Fibroblast of villous mesenchyme (primary cell): ENCODE data around the gene OR4C46. TPM values are rescaled to one million over a fixed set of nuclear protein-coding genes. Genes with fewer than 3 reads are reported as not detected.
"Not testable (repeated sequence)": the region's sequence is repeated elsewhere in the genome, so short reads cannot be mapped to it uniquely, and the experiment has no call there.

Source experiments
- DNase-seq: peaks from one replicate; pipeline ENCODE4 v3.0.0-alpha.2; 2010; ENCODE audit warnings: low read depth
- H3K4me3 ChIP-seq: 2 replicates; pipeline ENCODE4 v1.5.1; 2011; ENCODE audit warnings: low read depth, mild to moderate bottlenecking, low read length
- CTCF ChIP-seq: IDR thresholded peaks from 2 replicates; pipeline ENCODE4 v1.5.1; 2012; ENCODE audit warnings: low read depth, mild to moderate bottlenecking, low read length; ENCODE audit not compliant: insufficient read depth
- total RNA-seq: library from RNA; depleted of rRNA; stranded (reverse); fragments of >200 nt; gene quantifications from 2 replicates; pipeline ENCODE4 v1.2.3, GENCODE V29; 2012

OR4C46 gene
- total RNA-seq = not detected in 2 replicates

- no peak for TF ChIP-seq CTCF
- H3K4me3 ChIP-seq = no peak within 1 kb of the TSS
- DNase-seq = no peak
Observed at GRCh38 chr11:54603898-54604297, at the start of gene OR4C46. Gene OR4C46 (minus strand): TSS chr11:54603998. CDS start chr11:54603998, 0 bp downstream.

- H3K4me3 ChIP-seq, DNase-seq: not testable (repeated sequence)
Observed at GRCh38 chr11:54645606-54646005, 41.8 kb upstream of the OR4C46 start.

GRCh38 chr11:54561439-54561838 lies 42.4 kb downstream of the OR4C46 start:
- not testable (repeated sequence) for DNase-seq, H3K4me3 ChIP-seq

- no peak overlapping the region for H3K4me3 ChIP-seq
- DNase-seq = no peak
Observed at GRCh38 chr11:54558919-54559318, 44.9 kb downstream of the OR4C46 start.

GRCh38 chr11:54558407-54558806 lies 45.4 kb downstream of the OR4C46 start:
- no peak for TF ChIP-seq CTCF
- H3K4me3 ChIP-seq = no peak overlapping the region
- peak; percentile 2 for DNase-seq

More at GRCh38 chr11:54558919-54559318, 44.9 kb downstream of the OR4C46 start:
- no peak for TF ChIP-seq CTCF

Other genes starting within 250 kb of the OR4C46 start
- not detected in 2 replicates for gene OR4A5, start 102.8 kb upstream of the OR4C46 start, total RNA-seq